ENCODE measurements around the gene IPP.
"Not testable (repeated sequence)": the region's sequence is repeated elsewhere in the genome, so short reads cannot be mapped to it uniquely, and the experiment has no call there.

The IPP gene

GRCh38 chr1:45746922-45747321 lies 3.5 kb downstream of the IPP start:
- FAIRE-seq = no peak
- DNase-seq (ENCODE audit: insufficient read length, low spot score) = no peak
- TF ChIP-seq POU2F2 (IDR thresholded peaks at IDR 0.05; ENCODE audit: low read depth, low read length) = no peak
- TF ChIP-seq PAX5 (IDR thresholded peaks at IDR 0.05; ENCODE audit: insufficient read depth, low read length, severe bottlenecking) = no peak
- no peak for TF ChIP-seq POLR2A (IDR thresholded peaks at IDR 0.05; ENCODE audit: low read depth, low read length)
- TF ChIP-seq SPI1 (IDR thresholded peaks at IDR 0.05; ENCODE audit: low read depth, low read length) = no peak
- TF ChIP-seq TAF1 (IDR thresholded peaks at IDR 0.05; ENCODE audit: low read depth, low read length) = no peak
- no peak for TF ChIP-seq POLR2AphosphoS5 (IDR thresholded peaks at IDR 0.05; ENCODE audit: low read depth, low read length)

DNA sequence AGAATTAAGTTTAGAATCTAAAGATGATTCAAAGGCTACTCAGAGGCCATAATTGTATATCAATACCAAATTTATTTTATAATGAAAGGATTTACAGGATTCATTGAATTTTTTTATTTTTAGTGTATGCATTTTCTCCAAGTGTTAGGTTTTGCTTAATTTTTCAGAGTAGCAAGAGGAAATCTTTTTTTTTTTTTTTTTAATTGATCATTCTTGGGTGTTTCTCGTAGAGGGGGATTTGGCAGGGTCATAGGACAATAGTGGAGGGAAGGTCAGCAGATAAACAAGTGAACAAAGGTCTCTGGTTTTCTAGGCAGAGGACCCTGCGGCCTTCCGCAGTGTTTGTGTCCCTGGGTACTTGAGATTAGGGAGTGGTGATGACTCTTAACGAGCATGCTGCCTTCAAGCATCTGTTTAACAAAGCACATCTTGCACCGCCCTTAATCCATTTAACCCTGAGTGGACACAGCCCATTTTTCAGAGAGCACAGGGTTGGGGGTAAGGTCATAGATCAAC lies 10.8 kb downstream of the IPP start:
- not testable (repeated sequence) for DNase-seq (ENCODE audit: insufficient read length, low spot score); FAIRE-seq

GRCh38 chr1:45739137-45739536 lies 11.3 kb downstream of the IPP start:
- no peak for TF ChIP-seq SPI1 (IDR thresholded peaks at IDR 0.05; ENCODE audit: low read depth, low read length)
- no peak for TF ChIP-seq POLR2A (IDR thresholded peaks at IDR 0.05; ENCODE audit: low read depth, low read length)
- no peak for TF ChIP-seq TAF1 (IDR thresholded peaks at IDR 0.05; ENCODE audit: low read depth, low read length)
- TF ChIP-seq PAX5 (IDR thresholded peaks at IDR 0.05; ENCODE audit: insufficient read depth, low read length, severe bottlenecking) = no peak
- TF ChIP-seq POU2F2 (IDR thresholded peaks at IDR 0.05; ENCODE audit: low read depth, low read length) = no peak
- no peak for TF ChIP-seq POLR2AphosphoS5 (IDR thresholded peaks at IDR 0.05; ENCODE audit: low read depth, low read length)
- no peak for FAIRE-seq
- no peak for DNase-seq (ENCODE audit: insufficient read length, low spot score)

DNA sequence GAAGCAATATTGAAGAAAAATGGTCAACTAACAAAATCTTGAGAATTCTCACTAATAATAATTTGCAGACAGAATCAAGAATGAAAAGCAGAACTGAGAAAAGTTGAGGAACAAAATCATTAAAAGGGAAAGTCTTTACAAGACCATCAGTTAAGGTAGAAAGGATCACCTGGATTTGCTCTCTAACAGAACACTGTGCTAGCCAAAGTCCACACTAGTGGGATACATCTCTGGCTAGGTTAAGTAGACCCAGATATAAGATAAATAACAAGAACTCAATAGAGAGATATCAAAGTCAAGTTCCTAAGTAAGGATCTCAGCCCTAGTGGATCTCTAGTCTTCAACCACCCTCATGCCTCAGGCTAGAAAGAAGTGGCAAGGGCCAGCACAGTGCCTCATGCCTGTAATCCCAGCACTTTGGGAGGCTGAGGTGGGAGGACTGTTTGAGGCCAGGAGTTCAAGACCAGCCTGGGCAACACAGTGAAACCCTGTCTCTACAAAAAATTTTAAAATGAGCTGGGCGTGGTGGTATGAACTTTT lies 19.6 kb downstream of the IPP start:
- DNase-seq (ENCODE audit: insufficient read length, low spot score) = no peak
- peak; percentile 71 for FAIRE-seq
- TF ChIP-seq TAF1 (IDR thresholded peaks at IDR 0.05; ENCODE audit: low read depth, low read length) (no peak), SPI1 (IDR thresholded peaks at IDR 0.05; ENCODE audit: low read depth, low read length) (peak; percentile 92)

- DNase-seq (ENCODE audit: insufficient read length, low spot score) (no peak), FAIRE-seq (no peak)
- TF ChIP-seq POLR2A (IDR thresholded peaks at IDR 0.05; ENCODE audit: low read depth, low read length) (no peak), TAF1 (IDR thresholded peaks at IDR 0.05; ENCODE audit: low read depth, low read length) (no peak), SPI1 (IDR thresholded peaks at IDR 0.05; ENCODE audit: low read depth, low read length) (no peak), POU2F2 (IDR thresholded peaks at IDR 0.05; ENCODE audit: low read depth, low read length) (no peak), PAX5 (IDR thresholded peaks at IDR 0.05; ENCODE audit: insufficient read depth, low read length, severe bottlenecking) (no peak), POLR2AphosphoS5 (IDR thresholded peaks at IDR 0.05; ENCODE audit: low read depth, low read length) (no peak)
Measured at GRCh38 chr1:45730075-45730779, 20.2 kb downstream of the IPP start.

DNA sequence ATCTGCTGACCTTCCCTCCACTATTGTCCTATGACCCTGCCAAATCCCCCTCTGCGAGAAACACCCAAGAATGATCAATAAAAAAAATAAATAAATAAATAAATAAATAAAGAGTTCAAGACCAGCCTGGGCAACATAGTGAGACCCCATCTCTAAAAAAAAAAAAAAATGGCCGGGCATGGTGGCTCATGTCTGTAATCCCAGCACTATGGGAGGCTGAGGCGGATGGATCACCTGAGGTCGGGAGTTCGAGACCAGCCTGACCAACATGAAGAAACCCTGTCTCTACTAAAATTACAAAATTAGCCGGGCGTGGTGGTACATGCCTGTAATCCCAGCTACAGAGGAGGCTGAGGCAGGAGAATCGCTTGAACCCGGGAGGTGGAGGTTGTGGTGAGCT lies 24.4 kb downstream of the IPP start:
- FAIRE-seq; DNase-seq (ENCODE audit: insufficient read length, low spot score): not testable (repeated sequence)

DNA sequence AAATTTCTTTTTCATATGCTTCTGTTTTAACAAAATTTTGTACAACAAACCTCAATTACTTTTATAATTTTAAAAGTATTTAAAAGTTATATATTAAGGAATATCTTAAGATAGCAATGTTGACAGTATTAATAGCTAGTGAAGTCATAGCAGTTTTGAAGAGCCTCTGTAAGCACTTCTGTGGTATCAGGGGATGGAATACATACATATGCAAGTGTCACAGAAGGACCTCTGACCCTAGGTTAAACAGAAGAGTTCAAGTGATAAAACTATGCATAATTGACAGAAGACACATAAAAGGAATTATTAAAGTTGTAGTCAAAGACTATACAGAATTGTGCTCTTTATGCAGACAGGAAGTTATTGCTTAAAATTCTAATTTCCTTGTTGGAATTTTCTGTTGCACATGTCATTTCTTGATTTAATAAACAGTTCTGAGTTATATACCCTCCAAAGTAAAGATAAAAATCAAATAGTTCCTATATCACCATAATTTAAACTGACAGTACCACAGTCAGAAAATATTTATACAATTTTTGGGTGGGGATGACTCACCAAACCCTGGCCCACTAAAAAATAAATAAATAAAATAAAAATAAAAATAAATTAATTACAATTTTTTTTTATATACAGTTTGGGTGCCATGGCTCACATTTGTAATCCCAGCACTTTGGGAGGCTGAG lies 27.1 kb downstream of the IPP start:
- no peak for TF ChIP-seq PAX5 (IDR thresholded peaks at IDR 0.05; ENCODE audit: insufficient read depth, low read length, severe bottlenecking)
- TF ChIP-seq POU2F2 (IDR thresholded peaks at IDR 0.05; ENCODE audit: low read depth, low read length) = no peak
- TF ChIP-seq POLR2A (IDR thresholded peaks at IDR 0.05; ENCODE audit: low read depth, low read length) = no peak
- TF ChIP-seq POLR2AphosphoS5 (IDR thresholded peaks at IDR 0.05; ENCODE audit: low read depth, low read length) = no peak
- TF ChIP-seq SPI1 (IDR thresholded peaks at IDR 0.05; ENCODE audit: low read depth, low read length) = no peak
- TF ChIP-seq TAF1 (IDR thresholded peaks at IDR 0.05; ENCODE audit: low read depth, low read length) = no peak
- no peak for DNase-seq (ENCODE audit: insufficient read length, low spot score)
- no peak for FAIRE-seq

GRCh38 chr1:45722809-45723208 lies 27.6 kb downstream of the IPP start:
- FAIRE-seq (no peak), DNase-seq (ENCODE audit: insufficient read length, low spot score) (no peak)
- TF ChIP-seq POLR2AphosphoS5 (IDR thresholded peaks at IDR 0.05; ENCODE audit: low read depth, low read length) (no peak), POLR2A (IDR thresholded peaks at IDR 0.05; ENCODE audit: low read depth, low read length) (no peak), POU2F2 (IDR thresholded peaks at IDR 0.05; ENCODE audit: low read depth, low read length) (no peak), SPI1 (IDR thresholded peaks at IDR 0.05; ENCODE audit: low read depth, low read length) (no peak), PAX5 (IDR thresholded peaks at IDR 0.05; ENCODE audit: insufficient read depth, low read length, severe bottlenecking) (no peak), TAF1 (IDR thresholded peaks at IDR 0.05; ENCODE audit: low read depth, low read length) (no peak)

DNA sequence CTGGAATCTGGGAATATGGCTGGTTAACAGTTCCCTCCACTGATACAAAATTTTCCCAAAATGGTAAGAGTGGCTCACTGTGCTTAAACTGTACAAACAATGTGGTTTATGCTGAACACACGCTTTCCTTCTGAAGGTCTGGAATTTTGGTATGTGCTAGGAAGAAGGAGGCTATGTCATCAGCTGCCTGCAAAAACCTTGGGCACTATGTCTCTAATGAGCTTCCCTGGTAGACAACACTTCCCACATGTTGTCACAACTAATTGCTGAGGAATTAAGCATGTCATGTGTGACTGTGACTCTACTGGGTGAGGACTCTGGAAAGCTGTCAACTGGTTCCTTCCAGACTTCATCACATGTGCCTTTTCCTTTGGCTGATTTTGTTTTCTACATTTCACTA lies 29.2 kb downstream of the IPP start:
- TF ChIP-seq POLR2AphosphoS5 (IDR thresholded peaks at IDR 0.05; ENCODE audit: low read depth, low read length) = no peak
- TF ChIP-seq POLR2A (IDR thresholded peaks at IDR 0.05; ENCODE audit: low read depth, low read length) = no peak
- DNase-seq (ENCODE audit: insufficient read length, low spot score) (no peak), FAIRE-seq (peak; percentile 28)

DNA sequence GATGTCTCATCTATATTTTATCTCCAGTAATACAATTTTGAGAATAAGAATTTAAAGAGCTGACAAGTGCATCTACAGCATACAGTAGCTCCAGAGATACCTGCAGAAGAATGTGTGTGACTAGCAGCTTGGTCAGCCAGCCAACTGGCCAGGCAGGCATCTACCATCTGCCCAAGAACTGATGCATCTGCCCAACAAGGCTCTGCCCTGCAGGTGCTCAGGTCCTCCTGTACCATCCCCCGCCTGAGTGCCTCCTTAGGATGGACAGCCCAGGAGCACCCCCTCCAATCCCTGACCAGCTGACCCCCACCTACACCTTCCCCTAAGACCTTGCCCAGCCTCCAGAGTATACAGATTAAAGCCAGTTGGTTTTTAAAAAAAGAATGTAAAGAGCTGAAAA lies 32.2 kb downstream of the IPP start:
- TF ChIP-seq PAX5 (IDR thresholded peaks at IDR 0.05; ENCODE audit: insufficient read depth, low read length, severe bottlenecking) = no peak
- TF ChIP-seq POLR2AphosphoS5 (IDR thresholded peaks at IDR 0.05; ENCODE audit: low read depth, low read length) = no peak
- TF ChIP-seq POU2F2 (IDR thresholded peaks at IDR 0.05; ENCODE audit: low read depth, low read length) = no peak
- TF ChIP-seq TAF1 (IDR thresholded peaks at IDR 0.05; ENCODE audit: low read depth, low read length) = no peak
- no peak for TF ChIP-seq SPI1 (IDR thresholded peaks at IDR 0.05; ENCODE audit: low read depth, low read length)
- no peak for TF ChIP-seq POLR2A (IDR thresholded peaks at IDR 0.05; ENCODE audit: low read depth, low read length)
- no peak for FAIRE-seq
- DNase-seq (ENCODE audit: insufficient read length, low spot score) = no peak

DNA sequence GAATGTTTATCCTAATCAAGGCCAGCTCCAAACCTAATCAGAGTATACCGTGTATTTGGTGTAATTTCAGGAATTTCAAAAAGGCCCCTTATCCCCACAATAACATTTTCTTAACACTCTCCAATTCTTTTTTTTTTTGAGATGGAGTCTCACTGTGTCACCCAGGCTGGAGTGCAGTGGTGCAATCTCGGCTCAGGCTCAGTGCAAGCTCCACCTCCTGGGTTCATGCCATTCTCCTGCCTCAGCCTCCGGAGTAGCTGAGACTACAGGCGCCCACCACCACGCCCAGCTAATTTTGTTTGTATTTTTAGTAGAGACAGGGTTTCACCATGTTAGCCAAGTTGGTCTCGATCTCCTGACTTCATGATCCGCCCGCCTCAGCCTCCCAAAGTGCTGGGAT lies 33.1 kb downstream of the IPP start:
- DNase-seq (ENCODE audit: insufficient read length, low spot score); FAIRE-seq: not testable (repeated sequence)
